RWPE2 (cell line): ENCODE measurements around the gene CASP2.

Experiments
- ATAC-seq: fragments of 200-7000 bp; cut with Tn5 transposase; 3 replicates; pipeline ENCODE4 v1.9.1; 2021; ENCODE audit warnings: low read depth
- DNase-seq: peaks from one replicate; pipeline ENCODE4 v3.0.0-alpha.2; 2020; ENCODE audit warnings: low spot score
- H3K27ac ChIP-seq: fragments of 450-650 bp; 2 replicates; pipeline ENCODE4 v1.5.1; 2017; ENCODE audit warnings: mild to moderate bottlenecking; ENCODE audit not compliant: poor library complexity, severe bottlenecking
- H3K27me3 ChIP-seq: fragments of 250-450 bp; sonication (Bioruptor Pico); 2 replicates; pipeline ENCODE4 v1.5.1; 2021; ENCODE audit warnings: mild to moderate bottlenecking, moderate library complexity; ENCODE audit not compliant: insufficient read depth, poor library complexity, severe bottlenecking
- H3K36me3 ChIP-seq: fragments of 250-450 bp; sonication (Bioruptor Pico); 2 replicates; pipeline ENCODE4 v1.5.1; 2020; ENCODE audit warnings: low read depth, mild to moderate bottlenecking, moderate library complexity
- H3K4me1 ChIP-seq: fragments of 250-450 bp; sonication (Bioruptor Pico); 2 replicates; pipeline ENCODE4 v1.5.1; 2021; ENCODE audit warnings: mild to moderate bottlenecking, moderate library complexity; ENCODE audit not compliant: insufficient read depth, poor library complexity, severe bottlenecking
- H3K4me3 ChIP-seq: fragments of 250-450 bp; sonication (Bioruptor Pico); 2 replicates; pipeline ENCODE4 v1.5.1; 2021; ENCODE audit warnings: mild to moderate bottlenecking, moderate library complexity; ENCODE audit not compliant: severe bottlenecking
- H3K9me3 ChIP-seq: fragments of 250-450 bp; sonication (Bioruptor Pico); 2 replicates; pipeline ENCODE4 v1.5.1; 2021; ENCODE audit warnings: mild to moderate bottlenecking, moderate library complexity; ENCODE audit not compliant: severe bottlenecking
- TF ChIP-seq, protein P1 (sequence below): fragments of 450-650 bp; IDR thresholded peaks from one replicate; pipeline ENCODE4 v1.5.1; 2017; ENCODE audit warnings: mild to moderate bottlenecking, moderate library complexity; ENCODE audit not compliant: poor library complexity, severe bottlenecking

The CASP2 gene

DNA sequence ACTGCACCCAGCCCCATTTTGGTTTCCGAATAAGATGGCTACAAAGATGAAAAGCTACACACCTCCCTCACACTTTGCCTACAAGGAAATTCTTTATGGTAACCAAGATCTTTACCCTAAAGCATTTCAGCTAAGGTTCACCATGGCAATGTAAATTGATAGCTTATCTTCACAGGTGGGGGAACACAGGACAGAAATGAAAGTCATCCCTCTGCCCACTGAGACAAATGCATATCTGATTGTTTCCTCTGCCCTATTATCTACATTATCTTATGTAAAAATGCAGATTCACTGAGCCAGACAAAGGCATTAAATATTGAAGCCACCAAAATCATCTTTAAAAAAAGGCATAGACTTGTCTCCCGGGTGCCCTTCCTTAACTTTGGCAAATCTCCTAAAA, 6.6 kb upstream of the CASP2 start:
- ATAC-seq, result no peak
- peaks cover 14% of the 10 kb centered on the region for H3K4me1 ChIP-seq

DNA sequence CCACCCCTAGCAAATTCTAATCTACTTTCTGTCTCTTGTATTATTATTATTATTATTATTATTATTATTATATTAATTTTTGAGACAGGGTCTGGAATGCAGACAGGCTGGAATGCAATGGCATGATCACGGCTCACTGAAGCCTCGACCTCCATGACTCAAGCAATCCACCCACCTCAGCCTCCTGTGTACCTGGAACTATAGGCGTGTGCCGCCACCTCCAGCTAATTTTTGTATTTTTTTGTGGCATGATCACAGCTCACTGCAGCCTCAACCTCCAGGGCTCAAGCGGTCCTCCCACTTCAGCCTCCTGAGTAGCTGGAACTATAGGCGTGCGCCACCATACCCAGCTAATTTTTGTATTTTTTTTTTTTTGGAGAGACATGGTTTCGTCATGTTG, 6.0 kb upstream of the CASP2 start:
- H3K4me1 ChIP-seq, result peaks cover 14% of the 10 kb centered on the region
- H3K4me3 ChIP-seq, result no peak overlapping the region
- H3K27ac ChIP-seq, result no peak overlapping the region
- ATAC-seq, result no peak
- TF ChIP-seq, protein P1, sequence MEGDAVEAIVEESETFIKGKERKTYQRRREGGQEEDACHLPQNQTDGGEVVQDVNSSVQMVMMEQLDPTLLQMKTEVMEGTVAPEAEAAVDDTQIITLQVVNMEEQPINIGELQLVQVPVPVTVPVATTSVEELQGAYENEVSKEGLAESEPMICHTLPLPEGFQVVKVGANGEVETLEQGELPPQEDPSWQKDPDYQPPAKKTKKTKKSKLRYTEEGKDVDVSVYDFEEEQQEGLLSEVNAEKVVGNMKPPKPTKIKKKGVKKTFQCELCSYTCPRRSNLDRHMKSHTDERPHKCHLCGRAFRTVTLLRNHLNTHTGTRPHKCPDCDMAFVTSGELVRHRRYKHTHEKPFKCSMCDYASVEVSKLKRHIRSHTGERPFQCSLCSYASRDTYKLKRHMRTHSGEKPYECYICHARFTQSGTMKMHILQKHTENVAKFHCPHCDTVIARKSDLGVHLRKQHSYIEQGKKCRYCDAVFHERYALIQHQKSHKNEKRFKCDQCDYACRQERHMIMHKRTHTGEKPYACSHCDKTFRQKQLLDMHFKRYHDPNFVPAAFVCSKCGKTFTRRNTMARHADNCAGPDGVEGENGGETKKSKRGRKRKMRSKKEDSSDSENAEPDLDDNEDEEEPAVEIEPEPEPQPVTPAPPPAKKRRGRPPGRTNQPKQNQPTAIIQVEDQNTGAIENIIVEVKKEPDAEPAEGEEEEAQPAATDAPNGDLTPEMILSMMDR, result no peak
- H3K27me3 ChIP-seq, result no peaks in the 10 kb centered on the region
- no peaks in the 10 kb centered on the region; the same call in 1 of the 2 replicates for H3K36me3 ChIP-seq
- no peaks in the 10 kb centered on the region for H3K9me3 ChIP-seq
- DNase-seq, result no peak

More for the DNA sequence above, 6.6 kb upstream of the CASP2 start:
- Histone ChIP-seq H3K27ac (no peak overlapping the region), H3K4me3 (no peak overlapping the region), H3K27me3 (no peaks in the 10 kb centered on the region), H3K36me3 (no peaks in the 10 kb centered on the region; the same call in 1 of the 2 replicates), H3K9me3 (no peaks in the 10 kb centered on the region)
- TF ChIP-seq, protein P1, result no peak
- DNase-seq, result no peak

DNA sequence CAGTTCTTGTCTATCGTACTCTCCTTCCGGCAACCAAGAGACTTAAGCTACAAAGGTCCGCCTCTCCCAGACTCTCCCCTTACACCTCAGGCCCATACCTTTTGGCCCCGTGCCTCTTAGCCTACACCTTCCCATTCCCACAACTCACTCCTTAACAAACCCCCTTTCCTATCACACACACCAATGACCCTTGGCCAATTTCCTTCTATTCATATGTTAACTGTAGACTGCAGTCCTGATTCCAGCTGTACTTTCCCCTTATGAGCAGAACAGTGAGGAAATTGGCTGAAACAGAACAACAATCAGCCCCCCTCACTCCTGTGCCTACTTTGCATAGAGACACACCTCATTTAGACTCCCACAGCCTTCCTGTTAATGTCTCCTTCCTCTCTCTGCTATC, 4.8 kb upstream of the CASP2 start:
- no peaks in the 10 kb centered on the region for H3K9me3 ChIP-seq
- no peaks in the 10 kb centered on the region; the same call in 1 of the 2 replicates for H3K36me3 ChIP-seq
- no peak overlapping the region for H3K27ac ChIP-seq
- no peak for DNase-seq
- peaks cover 14% of the 10 kb centered on the region for H3K4me1 ChIP-seq
- no peak for ATAC-seq
- no peak overlapping the region for H3K4me3 ChIP-seq
- TF ChIP-seq, protein P1, result no peak
- H3K27me3 ChIP-seq, result no peaks in the 10 kb centered on the region

DNA sequence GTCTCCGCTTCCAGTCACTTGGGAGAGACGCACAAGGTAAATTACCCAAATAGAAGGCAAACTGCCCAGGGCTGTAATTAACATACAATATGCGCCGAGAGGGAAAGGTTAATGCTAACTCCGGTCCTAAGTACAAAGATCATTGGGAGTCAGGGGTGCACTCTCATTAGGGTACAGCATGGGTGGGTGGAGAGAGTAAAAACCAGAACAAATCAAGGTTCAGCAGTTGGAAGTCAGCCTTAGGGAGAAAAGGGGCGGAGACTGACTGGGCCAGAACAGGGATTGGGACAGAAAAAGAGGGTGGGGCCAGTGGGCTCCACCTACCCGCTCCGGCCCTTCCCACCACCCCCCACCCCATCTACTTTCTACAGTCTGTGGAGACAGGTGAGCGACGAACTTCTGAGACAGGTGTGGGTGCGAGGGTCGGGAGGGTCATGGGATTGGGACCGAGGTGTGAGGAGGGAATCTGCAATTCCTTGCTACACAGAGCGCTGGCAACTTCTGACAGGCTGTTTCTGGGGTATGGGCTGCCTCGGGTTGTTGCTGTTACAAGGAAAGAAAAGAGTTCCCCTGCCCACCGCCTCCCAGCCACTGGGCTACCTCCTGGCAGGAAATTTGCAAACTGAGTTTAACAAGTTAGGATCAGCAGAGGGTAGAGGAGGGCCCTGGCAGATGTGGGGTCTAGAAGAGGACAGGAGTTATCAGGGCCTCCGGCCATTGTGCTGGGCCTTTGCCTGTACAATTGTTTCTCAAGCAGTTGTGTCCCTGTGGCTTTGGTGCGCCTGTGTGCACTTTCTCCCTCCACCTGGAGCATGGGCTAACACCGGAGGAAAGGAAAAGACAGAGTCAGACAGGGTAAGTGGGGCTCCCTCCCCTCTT, 3.3 kb upstream of the CASP2 start, which contains the start of gene TMEM139:
TSS of gene TMEM139 (plus strand) at position 368 of the 879 bp plus-strand sequence. CDS start 1,000 bp downstream, outside the sequence.
- no peak for DNase-seq
- Histone ChIP-seq H3K27me3 (no peaks in the 10 kb centered on the region), H3K9me3 (no peaks in the 10 kb centered on the region), H3K4me1 (peaks cover 11% of the 10 kb centered on the region), H3K36me3 (peaks cover 6% of the 10 kb centered on the region; the same call in 1 of the 2 replicates), H3K4me3 (peak within 1 kb of the TSS; percentile 20), H3K27ac (peak within 1 kb of the TSS; percentile 57)
- TF ChIP-seq, protein P1, result no peak
- peak; percentile 41 for ATAC-seq

DNA sequence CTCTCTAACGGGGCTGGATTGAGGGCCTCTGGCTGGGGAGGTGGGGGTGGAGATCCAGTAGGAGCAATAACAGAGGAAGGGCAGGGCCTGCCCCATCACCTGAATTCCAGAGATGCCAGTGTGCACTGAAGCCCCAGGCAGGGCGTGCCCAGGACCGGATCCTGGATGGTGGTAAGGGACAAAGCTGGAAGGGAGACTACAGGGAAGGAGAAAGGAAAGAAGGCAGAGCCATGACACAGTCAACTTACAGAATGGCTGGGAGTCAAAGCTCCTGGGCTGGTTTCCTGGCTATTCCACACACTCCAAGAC, 2.7 kb upstream of the CASP2 start:
- TF ChIP-seq, protein P1, result no peak
- no peaks in the 10 kb centered on the region for H3K27me3 ChIP-seq
- H3K9me3 ChIP-seq, result no peaks in the 10 kb centered on the region
- peaks cover 7% of the 10 kb centered on the region for H3K4me1 ChIP-seq
- peak; percentile 73 for ATAC-seq
- H3K27ac ChIP-seq, result peak overlapping the region; percentile 57
- peak overlapping the region; percentile 20 for H3K4me3 ChIP-seq
- DNase-seq, result no peak
- H3K36me3 ChIP-seq, result peaks cover 12% of the 10 kb centered on the region
